ENCODE data around the gene PPTC7. TPM values are rescaled to one million over a fixed set of nuclear protein-coding genes. Genes with fewer than 3 reads are reported as not detected.
"Not testable (repeated sequence)": the region's sequence is repeated elsewhere in the genome, so short reads cannot be mapped to it uniquely, and the experiment has no call there.

Gene PPTC7
- total RNA-seq, 4 donors from 2014 or later = 27.6 to 85.8 (median 58.4) TPM

GRCh38 chr12:110561471-110562201 lies 21.5 kb downstream of the PPTC7 start:
- H3K4me3 ChIP-seq = no peak overlapping the region
- DNase-seq = no peak
- H3K4me1 ChIP-seq = peaks cover 83 to 89% of the 10 kb centered on the region in 2 donors
- H3K27me3 ChIP-seq = no peaks in the 10 kb centered on the region
- H3K27ac ChIP-seq = peak overlapping the region; percentile 51 to 95 (median 88)
- intact Hi-C loops (cut with DNase I; ENCODE audit: low total_unique reads) = no loop called here
- no peaks in the 10 kb centered on the region for H3K36me3 ChIP-seq
- TF ChIP-seq CTCF (IDR thresholded peaks at IDR 0.05 in 4 of 5, conservative IDR thresholded peaks at IDR 0.05 in 1 of 5) (no peak), POLR2A (IDR thresholded peaks at IDR 0.05) (no peak)
- H3K9me3 ChIP-seq = no peaks in the 10 kb centered on the region
- in situ Hi-C loops (cut with MboI; ENCODE audit: low sequenced_read_pairs in 4 of 4) = no loop called here
- ATAC-seq = no peak

- H3K9me3 ChIP-seq = no peaks in the 10 kb centered on the region
- TF ChIP-seq CTCF (IDR thresholded peaks at IDR 0.05 in 4 of 5, conservative IDR thresholded peaks at IDR 0.05 in 1 of 5) (no peak), POLR2A (IDR thresholded peaks at IDR 0.05) (no peak)
- H3K27me3 ChIP-seq = no peaks in the 10 kb centered on the region
- no peak overlapping the region for H3K4me3 ChIP-seq
- no peaks in the 10 kb centered on the region for H3K36me3 ChIP-seq
- H3K27ac ChIP-seq = peak overlapping the region; percentile 51 to 95 (median 88)
- no peak for DNase-seq
- H3K4me1 ChIP-seq = peaks cover 83 to 88% of the 10 kb centered on the region in 2 donors
- no peak for ATAC-seq
- intact Hi-C loops (cut with DNase I; ENCODE audit: low total_unique reads) = no loop called here
- in situ Hi-C loops (cut with MboI; ENCODE audit: low sequenced_read_pairs in 4 of 4) = no loop called here
Observed at GRCh38 chr12:110560946-110561345, 22.2 kb downstream of the PPTC7 start.

GRCh38 chr12:110560048-110560447 lies 23.1 kb downstream of the PPTC7 start:
- in situ Hi-C loops (cut with MboI; ENCODE audit: low sequenced_read_pairs in 4 of 4) = no loop called here
- ATAC-seq = no peak

GRCh38 chr12:110558945-110559344 lies 24.2 kb downstream of the PPTC7 start:
- H3K27me3 ChIP-seq; ATAC-seq; DNase-seq; intact Hi-C loops (cut with DNase I; ENCODE audit: low total_unique reads); in situ Hi-C loops (cut with MboI; ENCODE audit: low sequenced_read_pairs in 4 of 4); H3K4me3 ChIP-seq; H3K9me3 ChIP-seq; H3K36me3 ChIP-seq: not testable (repeated sequence)
- Histone ChIP-seq H3K4me1 (peaks cover 83 to 90% of the 10 kb centered on the region in 2 donors), H3K27ac (peak overlapping the region in 3 of 4 donors; percentile 15 to 95 (median 89))

More at GRCh38 chr12:110560048-110560447, 23.1 kb downstream of the PPTC7 start:
- H3K9me3 ChIP-seq = no peaks in the 10 kb centered on the region
- intact Hi-C loops (cut with DNase I; ENCODE audit: low total_unique reads) = no loop called here
- H3K27me3 ChIP-seq = no peaks in the 10 kb centered on the region
- TF ChIP-seq POLR2A (IDR thresholded peaks at IDR 0.05) (no peak), CTCF (IDR thresholded peaks at IDR 0.05 in 4 of 5, conservative IDR thresholded peaks at IDR 0.05 in 1 of 5) (no peak)
- H3K4me1 ChIP-seq = peaks cover 85 to 89% of the 10 kb centered on the region in 2 donors
- no peak for DNase-seq
- peak overlapping the region; percentile 15 to 95 (median 88) for H3K27ac ChIP-seq
- H3K36me3 ChIP-seq = no peaks in the 10 kb centered on the region
- no peak overlapping the region for H3K4me3 ChIP-seq

GRCh38 chr12:110557300-110557699 lies 25.8 kb downstream of the PPTC7 start:
- H3K9me3 ChIP-seq = no peaks in the 10 kb centered on the region
- H3K27ac ChIP-seq = peak overlapping the region; percentile 89 to 95 (median 94)
- H3K4me3 ChIP-seq = peak overlapping the region in 1 of 4 donors; percentile 23
- no peak for TF ChIP-seq POLR2A (IDR thresholded peaks at IDR 0.05)
- TF ChIP-seq CTCF (IDR thresholded peaks at IDR 0.05 in 4 of 5, conservative IDR thresholded peaks at IDR 0.05 in 1 of 5) = no peak
- H3K27me3 ChIP-seq = no peaks in the 10 kb centered on the region
- intact Hi-C loops (cut with DNase I; ENCODE audit: low total_unique reads) (no loop called here), in situ Hi-C loops (cut with MboI; ENCODE audit: low sequenced_read_pairs in 4 of 4) (no loop called here)
- no peak for ATAC-seq
- peaks cover 82 to 84% of the 10 kb centered on the region in 2 donors for H3K4me1 ChIP-seq
- no peaks in the 10 kb centered on the region for H3K36me3 ChIP-seq
- no peak for DNase-seq
